Keratinocyte (primary cell): ENCODE results near the gene GNB1L. TPM values are rescaled to one million over a fixed set of nuclear protein-coding genes. Genes with fewer than 3 reads are reported as not detected.
A peak's percentile ranks its signal among the peaks of the same experiment; 100 is the strongest.

Source experiments
- DNase-seq: peaks from one replicate; pipeline ENCODE4 v3.0.0-alpha.2; 2011; ENCODE audit warnings: low read depth, missing footprints, low spot score
- FAIRE-seq: peaks from 2 replicates; lab custom pipeline; 2011; peaks lifted over from hg19 to GRCh38; lab: Jason Lieb, UNC
- H2AFZ ChIP-seq: 2 replicates; pipeline ENCODE4 v1.6.0; 2012; ENCODE audit warnings: low read length, control low read depth, inconsistent platforms; ENCODE audit not compliant: control insufficient read depth
- H3K27ac ChIP-seq: 2 replicates; pipeline ENCODE4 v1.5.1; 2011; ENCODE audit warnings: low read length; ENCODE audit not compliant: control insufficient read depth, insufficient read depth
- H3K27me3 ChIP-seq: 3 replicates; pipeline ENCODE4 v1.6.0; 2011; ENCODE audit warnings: low read length; ENCODE audit not compliant: control insufficient read depth, insufficient read depth; ENCODE audit errors: extremely low read depth
- H3K36me3 ChIP-seq, 2 experiments: 2 replicates in 1 of 2; 3 replicates in 1 of 2; pipeline ENCODE4 v1.5.1; 2011; ENCODE audit warnings: low read length in 2 of 2, mild to moderate bottlenecking in 1 of 2; ENCODE audit not compliant: control insufficient read depth in 2 of 2, insufficient read depth in 2 of 2; ENCODE audit errors: extremely low read depth in 1 of 2
- H3K4me1 ChIP-seq: 3 replicates; pipeline ENCODE4 v1.5.1; 2011; ENCODE audit warnings: low read length; ENCODE audit not compliant: control insufficient read depth, insufficient read depth; ENCODE audit errors: extremely low read depth
- H3K4me2 ChIP-seq: 3 replicates; pipeline ENCODE4 v1.6.0; 2011; ENCODE audit warnings: low read depth, low read length; ENCODE audit not compliant: control insufficient read depth, insufficient read depth; ENCODE audit errors: extremely low read depth
- H3K4me3 ChIP-seq, 3 experiments: fragments of 200-600 bp in 1 of 3; sonication (generic) in 1 of 3; 2 replicates in 2 of 3; 3 replicates in 1 of 3; pipeline ENCODE4 v1.5.1; 2011 to 2016; ENCODE audit warnings: low read length in 3 of 3, mild to moderate bottlenecking in 3 of 3, control low read depth in 2 of 3, inconsistent platforms in 1 of 3, low read depth in 1 of 3, mixed read lengths in 1 of 3, mixed run types in 1 of 3, moderate library complexity in 1 of 3; ENCODE audit not compliant: control insufficient read depth in 2 of 3, insufficient read depth in 2 of 3; ENCODE audit errors: extremely low read depth in 1 of 3
- H3K79me2 ChIP-seq: 2 replicates; pipeline ENCODE4 v1.6.0; 2012; ENCODE audit warnings: low read length; ENCODE audit not compliant: control insufficient read depth, insufficient read depth
- H3K9ac ChIP-seq: 3 replicates; pipeline ENCODE4 v1.6.0; 2011; ENCODE audit warnings: low read length; ENCODE audit not compliant: control insufficient read depth, insufficient read depth; ENCODE audit errors: extremely low read depth
- H3K9me1 ChIP-seq: 3 replicates; pipeline ENCODE4 v1.6.0; 2011; ENCODE audit warnings: low read length; ENCODE audit not compliant: control insufficient read depth, insufficient read depth; ENCODE audit errors: extremely low read depth
- H3K9me3 ChIP-seq: 2 replicates; pipeline ENCODE4 v1.5.1; 2012; ENCODE audit warnings: low read depth, low read length; ENCODE audit not compliant: control insufficient read depth
- H4K20me1 ChIP-seq: 3 replicates; pipeline ENCODE4 v1.6.0; 2011; ENCODE audit warnings: low read length; ENCODE audit not compliant: control insufficient read depth, insufficient read depth; ENCODE audit errors: extremely low read depth
- CTCF ChIP-seq, 3 experiments: IDR thresholded peaks in 1 of 3; conservative IDR thresholded peaks in 1 of 3; optimal IDR thresholded peaks in 1 of 3; 2 replicates in 2 of 3; 3 replicates in 1 of 3; pipeline versions ENCODE3 to v1.5.1; 2011; ENCODE audit warnings: low read length in 3 of 3, mild to moderate bottlenecking in 3 of 3, moderate library complexity in 2 of 3, control low read depth in 1 of 3, inconsistent platforms in 1 of 3; ENCODE audit not compliant: insufficient read depth in 2 of 3; ENCODE audit errors: extremely low read depth in 1 of 3
- EZH2 ChIP-seq: IDR thresholded peaks from one replicate; pipeline ENCODE4 v1.6.1; 2012; ENCODE audit warnings: inconsistent platforms, mild to moderate bottlenecking, low read length, moderate library complexity
- dilution Hi-C: fragments of 300-500 bp; cut with MboI; formaldehyde crosslinking; loops from one replicate; pipeline ENCODE4 v1.7.0; 2020; ENCODE audit warnings: low sequenced_read_pairs; ENCODE audit not compliant: extremely low pct_ligation_motif_present
- polyA plus RNA-seq, 5 experiments: library from polyadenylated mRNA; depleted of rRNA in 3 of 5; stranded (reverse) in 3 of 5; stranded (forward) in 1 of 5; unstranded in 1 of 5; fragments of >200 nt; gene quantifications; 1 replicate in 1 of 5; 2 replicates in 3 of 5; 3 replicates in 1 of 5; pipeline versions ENCODE4 v1.2.1 to v1.2.3, GENCODE V29; 2011 to 2012; ENCODE audit warnings: missing spikeins in 2 of 5, low read depth in 1 of 5, low replicate concordance in 1 of 5

Gene GNB1L
- polyA plus RNA-seq, 1 donor (not counting 4 experiments of a cell fraction or from before 2014, with no cell fraction given): 2.0 TPM

- Histone ChIP-seq H3K4me1 (peaks cover 57% of the 10 kb centered on the region), H3K27ac (no peak overlapping the region), H3K27me3 (no peaks in the 10 kb centered on the region), H3K79me2 (no peaks in the 10 kb centered on the region), H3K9ac (no peak overlapping the region), H3K4me3 (no peak overlapping the region), H3K9me3 (no peaks in the 10 kb centered on the region), H3K4me2 (no peak overlapping the region), H3K36me3 (no peaks in the 10 kb centered on the region), H2AFZ (no peak overlapping the region), H3K9me1 (no peaks in the 10 kb centered on the region), H4K20me1 (no peaks in the 10 kb centered on the region)
- TF ChIP-seq EZH2: no peak
- no peak for DNase-seq
- no peak for FAIRE-seq
- dilution Hi-C loops: no loop called here
These were observed 46.5 kb downstream of the GNB1L start for GRCh38 chr22:19807914-19808872.

- Histone ChIP-seq H3K4me1 (peaks cover 56% of the 10 kb centered on the region), H2AFZ (no peak overlapping the region), H3K9ac (peak overlapping the region; percentile 64), H3K9me1 (no peaks in the 10 kb centered on the region), H3K36me3 (no peaks in the 10 kb centered on the region), H4K20me1 (no peaks in the 10 kb centered on the region), H3K27me3 (no peaks in the 10 kb centered on the region), H3K27ac (peak overlapping the region; percentile 78), H3K79me2 (no peaks in the 10 kb centered on the region), H3K4me2 (peak overlapping the region; percentile 85), H3K9me3 (no peaks in the 10 kb centered on the region), H3K4me3 (no peak overlapping the region)
- TF ChIP-seq EZH2: no peak
- TF ChIP-seq CTCF (optimal IDR thresholded peaks at IDR 0.05 in 1 of 3, IDR thresholded peaks at IDR 0.05 in 1 of 3, conservative IDR thresholded peaks at IDR 0.05 in 1 of 3; ENCODE audit: extremely low read depth in 1 of 3, insufficient read depth in 2 of 3, low read length in 3 of 3): no peak
- DNase-seq (no peak), FAIRE-seq (no peak)
- dilution Hi-C loops: no loop called here
These were observed 47.3 kb downstream of the GNB1L start for GRCh38 chr22:19807161-19807913.
